Hepatocyte (in vitro differentiated cells): ENCODE measurements around the gene TXNDC16. TPM values are rescaled to one million over a fixed set of nuclear protein-coding genes. Genes with fewer than 3 reads are reported as not detected.

Experiments used
- DNase-seq: peaks from one replicate; pipeline ENCODE4 v3.0.0-alpha.2; 2016; ENCODE audit warnings: low spot score
- H2AFZ ChIP-seq: fragments of 200-600 bp; sonication (generic); 2 replicates; pipeline ENCODE4 v1.6.0; 2016; ENCODE audit warnings: antibody characterized with exemption, mild to moderate bottlenecking
- H3K27ac ChIP-seq: fragments of 200-600 bp; sonication (generic); 2 replicates; pipeline ENCODE4 v1.5.1; 2016; ENCODE audit warnings: mild to moderate bottlenecking
- H3K27me3 ChIP-seq: fragments of 200-600 bp; sonication (generic); 2 replicates; pipeline ENCODE4 v1.6.1; 2016
- H3K36me3 ChIP-seq: fragments of 200-600 bp; sonication (generic); replicated peaks from 2 replicates; pipeline ENCODE4 v1.5.1; 2016; ENCODE audit warnings: low read depth; ENCODE audit not compliant: insufficient read depth
- H3K4me1 ChIP-seq: fragments of 200-600 bp; sonication (generic); 2 replicates; pipeline ENCODE4 v1.5.1; 2016; ENCODE audit warnings: mild to moderate bottlenecking, moderate library complexity; ENCODE audit not compliant: insufficient read depth
- H3K4me2 ChIP-seq: fragments of 200-600 bp; sonication (generic); 2 replicates; pipeline ENCODE4 v1.6.0; 2016
- H3K4me3 ChIP-seq: fragments of 200-600 bp; sonication (generic); 2 replicates; pipeline ENCODE4 v1.5.1; 2016; ENCODE audit warnings: mild to moderate bottlenecking
- H3K79me2 ChIP-seq: fragments of 200-600 bp; sonication (generic); 2 replicates; pipeline ENCODE4 v1.6.0; 2017; ENCODE audit warnings: mild to moderate bottlenecking
- H3K9me2 ChIP-seq: fragments of 200-600 bp; sonication (generic); replicated peaks from 2 replicates; pipeline ENCODE4 v1.6.0; 2017; ENCODE audit warnings: mild to moderate bottlenecking; ENCODE audit not compliant: insufficient read depth
- H3K9me3 ChIP-seq: fragments of 200-600 bp; sonication (generic); 2 replicates; pipeline ENCODE4 v1.5.1; 2016; ENCODE audit warnings: low read depth, mild to moderate bottlenecking
- H4K20me1 ChIP-seq: fragments of 200-600 bp; sonication (generic); 2 replicates; pipeline ENCODE4 v1.6.0; 2016; ENCODE audit warnings: mild to moderate bottlenecking; ENCODE audit not compliant: insufficient read depth, poor library complexity, severe bottlenecking
- EZH2 ChIP-seq: fragments of 200-600 bp; sonication (generic); IDR thresholded peaks from 2 replicates; pipeline ENCODE4 v1.6.1; 2016; ENCODE audit warnings: antibody characterized with exemption, mild to moderate bottlenecking, borderline replicate concordance
- EZH2phosphoT487 ChIP-seq: fragments of 200-600 bp; sonication (generic); IDR thresholded peaks from one replicate; pipeline ENCODE4 v1.6.1; 2018; ENCODE audit warnings: antibody characterized with exemption, mild to moderate bottlenecking, low read depth, moderate library complexity; ENCODE audit not compliant: unreplicated experiment, severe bottlenecking
- WGBS: methylation state at CpG from one replicate; pipeline ENCODE4 v1.1.6; 2016; ENCODE audit warnings: low lambda C conversion rate; ENCODE audit errors: missing lambda C conversion rate; 5-methylcytosine and 5-hydroxymethylcytosine counted together
- polyA plus RNA-seq: library from polyadenylated mRNA; unstranded; fragments of >200 nt; fragmentation: Nextera tagmentation; extraction: Ambion mirVana; gene quantifications from 2 replicates; pipeline ENCODE4 v1.2.1, GENCODE V29; 2016
- total RNA-seq: library from RNA; depleted of rRNA; stranded (reverse); fragments of >200 nt; gene quantifications from 2 replicates; pipeline ENCODE4 v1.2.3, GENCODE V29; 2014
- TF ChIP-seq, protein P1 (sequence below): fragments of 200-600 bp; sonication (generic); IDR thresholded peaks from 2 replicates; pipeline ENCODE4 v1.5.1; 2016; ENCODE audit warnings: antibody characterized with exemption, mild to moderate bottlenecking; ENCODE audit not compliant: poor library complexity

The TXNDC16 gene
- total and polyA plus RNA-seq, 2 experiments from 2014 or later, result 5.0 to 14.2 TPM

DNA sequence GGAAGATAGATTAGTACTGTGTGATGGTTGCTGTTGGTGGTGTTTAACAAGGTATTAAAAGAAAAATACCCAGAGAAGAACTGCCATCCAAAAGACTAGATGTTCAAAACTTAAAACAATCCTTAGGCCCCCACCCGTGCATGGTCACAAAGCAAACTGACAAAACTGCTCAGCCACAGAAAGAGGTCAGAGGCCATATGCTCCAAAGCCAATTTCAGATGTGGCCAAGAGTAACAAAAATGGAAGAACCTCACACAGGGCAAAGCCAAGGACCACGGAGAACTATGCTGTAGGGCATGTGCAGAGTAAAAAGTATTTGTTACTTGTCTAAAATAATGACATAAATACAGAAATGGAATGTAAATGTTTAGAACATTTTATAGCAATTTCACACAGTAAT, 5.3 kb downstream of the TXNDC16 start:
- WGBS, result 87% methylated on average over 2 of the region's 2 CpGs
- H3K4me3 ChIP-seq, result no peak overlapping the region
- H3K27ac ChIP-seq, result no peak overlapping the region
- H3K4me2 ChIP-seq, result no peak overlapping the region
- no peaks in the 10 kb centered on the region for H3K9me3 ChIP-seq
- no peak for DNase-seq
- no peak for TF ChIP-seq EZH2
- TF ChIP-seq EZH2phosphoT487, result no peak
- TF ChIP-seq, protein P1, sequence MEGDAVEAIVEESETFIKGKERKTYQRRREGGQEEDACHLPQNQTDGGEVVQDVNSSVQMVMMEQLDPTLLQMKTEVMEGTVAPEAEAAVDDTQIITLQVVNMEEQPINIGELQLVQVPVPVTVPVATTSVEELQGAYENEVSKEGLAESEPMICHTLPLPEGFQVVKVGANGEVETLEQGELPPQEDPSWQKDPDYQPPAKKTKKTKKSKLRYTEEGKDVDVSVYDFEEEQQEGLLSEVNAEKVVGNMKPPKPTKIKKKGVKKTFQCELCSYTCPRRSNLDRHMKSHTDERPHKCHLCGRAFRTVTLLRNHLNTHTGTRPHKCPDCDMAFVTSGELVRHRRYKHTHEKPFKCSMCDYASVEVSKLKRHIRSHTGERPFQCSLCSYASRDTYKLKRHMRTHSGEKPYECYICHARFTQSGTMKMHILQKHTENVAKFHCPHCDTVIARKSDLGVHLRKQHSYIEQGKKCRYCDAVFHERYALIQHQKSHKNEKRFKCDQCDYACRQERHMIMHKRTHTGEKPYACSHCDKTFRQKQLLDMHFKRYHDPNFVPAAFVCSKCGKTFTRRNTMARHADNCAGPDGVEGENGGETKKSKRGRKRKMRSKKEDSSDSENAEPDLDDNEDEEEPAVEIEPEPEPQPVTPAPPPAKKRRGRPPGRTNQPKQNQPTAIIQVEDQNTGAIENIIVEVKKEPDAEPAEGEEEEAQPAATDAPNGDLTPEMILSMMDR, result no peak
- H3K36me3 ChIP-seq, result no peaks in the 10 kb centered on the region
- no peaks in the 10 kb centered on the region for H3K9me2 ChIP-seq
- H3K79me2 ChIP-seq, result peaks cover 27% of the 10 kb centered on the region
- peaks cover 6% of the 10 kb centered on the region for H3K4me1 ChIP-seq
- H3K27me3 ChIP-seq, result no peaks in the 10 kb centered on the region
- no peak overlapping the region for H2AFZ ChIP-seq
- no peaks in the 10 kb centered on the region for H4K20me1 ChIP-seq

DNA sequence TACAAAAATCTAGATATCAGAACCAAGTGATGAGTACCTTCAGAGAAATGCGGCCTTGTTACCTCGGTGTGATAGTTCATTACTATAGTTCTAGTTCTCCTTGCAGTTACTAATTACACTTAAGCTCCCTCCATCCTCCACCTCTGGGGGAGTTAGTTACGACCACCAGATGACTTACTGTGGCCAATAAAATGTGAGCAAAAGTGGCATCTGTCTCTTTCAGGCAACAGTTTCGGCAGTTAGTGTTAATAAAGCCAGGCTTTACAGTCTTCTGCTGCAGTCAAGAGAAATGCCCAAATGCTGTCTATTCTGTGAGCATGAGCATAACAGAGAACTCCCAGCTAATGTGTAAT, 6.0 kb downstream of the TXNDC16 start:
- 84% methylated on average over 4 of the region's 4 CpGs for WGBS
- no peaks in the 10 kb centered on the region for H3K9me3 ChIP-seq
- H3K36me3 ChIP-seq, result no peaks in the 10 kb centered on the region
- no peak for DNase-seq
- no peaks in the 10 kb centered on the region for H3K9me2 ChIP-seq
- no peaks in the 10 kb centered on the region for H4K20me1 ChIP-seq
- no peak overlapping the region for H3K4me3 ChIP-seq
- H3K4me1 ChIP-seq, result peaks cover 6% of the 10 kb centered on the region
- peaks cover 27% of the 10 kb centered on the region for H3K79me2 ChIP-seq
- no peak overlapping the region for H2AFZ ChIP-seq
- no peak overlapping the region for H3K27ac ChIP-seq
- no peak overlapping the region for H3K4me2 ChIP-seq
- TF ChIP-seq EZH2, result no peak
- no peaks in the 10 kb centered on the region for H3K27me3 ChIP-seq

DNA sequence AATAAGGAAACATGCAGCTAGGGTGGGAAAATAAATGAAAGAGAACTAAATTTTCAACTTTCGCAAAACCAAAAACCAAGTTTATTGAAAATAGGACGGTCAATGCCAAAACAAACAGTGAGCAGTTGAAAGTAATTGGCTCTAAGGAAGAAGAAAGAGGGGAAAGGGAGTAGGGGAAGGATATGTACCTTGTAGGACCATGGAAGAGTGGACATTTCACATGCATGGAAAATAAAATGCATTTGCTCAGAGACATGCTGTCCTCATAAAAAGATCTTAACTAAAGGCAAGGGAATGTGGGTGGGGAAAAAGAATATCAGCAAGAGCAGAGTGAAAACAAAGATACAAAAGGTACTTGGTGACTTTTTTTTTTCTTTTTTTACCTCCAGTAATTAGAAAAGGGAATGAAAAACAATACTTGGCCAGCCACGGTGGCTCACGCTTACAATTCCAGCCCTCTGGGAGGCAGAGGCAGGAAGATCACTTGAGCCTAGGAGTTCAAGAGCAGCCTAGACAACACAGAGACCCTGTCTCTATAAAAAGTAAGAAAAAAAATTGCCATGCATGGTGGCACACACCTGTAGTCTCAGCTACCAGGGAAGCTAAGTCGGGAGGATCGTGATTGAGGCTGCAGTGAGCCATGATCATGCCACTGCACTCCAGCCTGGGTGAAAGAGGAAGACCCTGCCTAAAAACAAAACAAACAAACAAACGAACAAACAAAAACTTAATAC, 6.6 kb downstream of the TXNDC16 start:
- Histone ChIP-seq H3K4me1 (peaks cover under 1% of the 10 kb centered on the region), H3K4me3 (no peak overlapping the region), H3K79me2 (peaks cover 24% of the 10 kb centered on the region), H3K27me3 (no peaks in the 10 kb centered on the region), H3K9me3 (no peaks in the 10 kb centered on the region), H2AFZ (no peak overlapping the region), H3K4me2 (no peak overlapping the region), H4K20me1 (no peaks in the 10 kb centered on the region), H3K9me2 (no peaks in the 10 kb centered on the region), H3K27ac (no peak overlapping the region), H3K36me3 (no peaks in the 10 kb centered on the region)
- no peak for DNase-seq
- WGBS, result 80% methylated on average over 7 of the region's 7 CpGs
- TF ChIP-seq, protein P1, result no peak
- TF ChIP-seq EZH2 (no peak), EZH2phosphoT487 (no peak)

DNA sequence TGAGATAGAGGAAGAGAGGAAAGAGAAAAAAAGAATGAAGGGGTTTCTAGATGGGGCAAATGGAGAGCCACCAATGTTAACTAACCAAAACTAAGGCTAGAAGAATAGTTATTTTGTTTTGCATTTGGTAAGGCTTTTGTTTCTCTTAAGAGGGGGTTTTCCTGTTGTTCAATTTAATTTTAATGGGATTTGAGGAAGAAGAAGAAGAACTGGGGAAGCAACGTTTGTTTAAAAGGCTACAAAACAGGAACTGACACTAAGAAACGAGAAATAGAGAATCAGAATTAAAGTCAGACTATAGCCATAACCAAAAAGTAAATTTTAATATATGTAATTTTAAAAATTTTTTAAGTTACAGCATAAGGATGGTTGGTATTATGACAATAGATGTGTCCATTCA, 13.7 kb downstream of the TXNDC16 start:
- no peak overlapping the region for H3K4me2 ChIP-seq
- WGBS, result 91% methylated on average over 2 of the region's 2 CpGs

More for the DNA sequence above, 13.7 kb downstream of the TXNDC16 start:
- no peaks in the 10 kb centered on the region for H3K27me3 ChIP-seq
- TF ChIP-seq EZH2, result no peak
- TF ChIP-seq, protein P1, result no peak
- TF ChIP-seq EZH2phosphoT487, result no peak
- H2AFZ ChIP-seq, result no peak overlapping the region
- H3K79me2 ChIP-seq, result no peaks in the 10 kb centered on the region
- H3K9me2 ChIP-seq, result no peaks in the 10 kb centered on the region
- H3K4me3 ChIP-seq, result no peak overlapping the region
- DNase-seq, result no peak
- no peaks in the 10 kb centered on the region for H3K36me3 ChIP-seq
- no peaks in the 10 kb centered on the region for H4K20me1 ChIP-seq
- no peak overlapping the region for H3K27ac ChIP-seq
- H3K4me1 ChIP-seq, result no peaks in the 10 kb centered on the region
- no peaks in the 10 kb centered on the region for H3K9me3 ChIP-seq
